RWPE2 (cell line): ENCODE results near the gene ZNF429.

Experiments used
- ATAC-seq: fragments of 200-7000 bp; cut with Tn5 transposase; 3 replicates; pipeline ENCODE4 v1.9.1; 2021; ENCODE audit warnings: low read depth
- DNase-seq: peaks from one replicate; pipeline ENCODE4 v3.0.0-alpha.2; 2020; ENCODE audit warnings: low spot score
- H3K27ac ChIP-seq: fragments of 450-650 bp; 2 replicates; pipeline ENCODE4 v1.5.1; 2017; ENCODE audit warnings: mild to moderate bottlenecking; ENCODE audit not compliant: poor library complexity, severe bottlenecking
- H3K27me3 ChIP-seq: fragments of 250-450 bp; sonication (Bioruptor Pico); 2 replicates; pipeline ENCODE4 v1.5.1; 2021; ENCODE audit warnings: mild to moderate bottlenecking, moderate library complexity; ENCODE audit not compliant: insufficient read depth, poor library complexity, severe bottlenecking
- H3K36me3 ChIP-seq: fragments of 250-450 bp; sonication (Bioruptor Pico); 2 replicates; pipeline ENCODE4 v1.5.1; 2020; ENCODE audit warnings: low read depth, mild to moderate bottlenecking, moderate library complexity
- H3K4me1 ChIP-seq: fragments of 250-450 bp; sonication (Bioruptor Pico); 2 replicates; pipeline ENCODE4 v1.5.1; 2021; ENCODE audit warnings: mild to moderate bottlenecking, moderate library complexity; ENCODE audit not compliant: insufficient read depth, poor library complexity, severe bottlenecking
- H3K4me3 ChIP-seq: fragments of 250-450 bp; sonication (Bioruptor Pico); 2 replicates; pipeline ENCODE4 v1.5.1; 2021; ENCODE audit warnings: mild to moderate bottlenecking, moderate library complexity; ENCODE audit not compliant: severe bottlenecking
- H3K9me3 ChIP-seq: fragments of 250-450 bp; sonication (Bioruptor Pico); 2 replicates; pipeline ENCODE4 v1.5.1; 2021; ENCODE audit warnings: mild to moderate bottlenecking, moderate library complexity; ENCODE audit not compliant: severe bottlenecking
- TF ChIP-seq, protein P1 (sequence below): fragments of 450-650 bp; IDR thresholded peaks from one replicate; pipeline ENCODE4 v1.5.1; 2017; ENCODE audit warnings: mild to moderate bottlenecking, moderate library complexity; ENCODE audit not compliant: poor library complexity, severe bottlenecking

Gene ZNF429

DNA sequence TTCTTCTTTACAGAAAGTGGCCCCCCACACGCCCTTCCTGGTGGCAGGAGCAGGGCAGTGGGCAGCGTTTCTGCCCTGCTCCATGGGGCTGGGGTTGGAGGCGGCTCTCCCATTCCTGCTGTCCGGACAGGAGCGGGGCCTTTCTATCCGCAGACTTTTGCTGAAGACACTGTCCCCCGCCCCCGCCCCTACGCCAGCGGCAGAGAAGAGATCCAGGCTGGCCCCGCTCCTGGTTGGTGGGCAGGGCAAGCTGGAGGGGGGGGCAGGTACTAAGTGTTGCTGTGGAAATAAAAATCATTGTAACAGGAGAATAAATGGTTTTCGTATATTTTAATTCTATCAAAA is 81.7 kb downstream of the ZNF429 start:
- Histone ChIP-seq H3K27ac (no peak overlapping the region), H3K27me3 (no peaks in the 10 kb centered on the region), H3K9me3 (peaks cover 4% of the 10 kb centered on the region), H3K4me1 (no peaks in the 10 kb centered on the region), H3K36me3 (no peaks in the 10 kb centered on the region), H3K4me3 (no peak overlapping the region)
- ATAC-seq (no peak), DNase-seq (no peak)
- TF ChIP-seq, protein P1, sequence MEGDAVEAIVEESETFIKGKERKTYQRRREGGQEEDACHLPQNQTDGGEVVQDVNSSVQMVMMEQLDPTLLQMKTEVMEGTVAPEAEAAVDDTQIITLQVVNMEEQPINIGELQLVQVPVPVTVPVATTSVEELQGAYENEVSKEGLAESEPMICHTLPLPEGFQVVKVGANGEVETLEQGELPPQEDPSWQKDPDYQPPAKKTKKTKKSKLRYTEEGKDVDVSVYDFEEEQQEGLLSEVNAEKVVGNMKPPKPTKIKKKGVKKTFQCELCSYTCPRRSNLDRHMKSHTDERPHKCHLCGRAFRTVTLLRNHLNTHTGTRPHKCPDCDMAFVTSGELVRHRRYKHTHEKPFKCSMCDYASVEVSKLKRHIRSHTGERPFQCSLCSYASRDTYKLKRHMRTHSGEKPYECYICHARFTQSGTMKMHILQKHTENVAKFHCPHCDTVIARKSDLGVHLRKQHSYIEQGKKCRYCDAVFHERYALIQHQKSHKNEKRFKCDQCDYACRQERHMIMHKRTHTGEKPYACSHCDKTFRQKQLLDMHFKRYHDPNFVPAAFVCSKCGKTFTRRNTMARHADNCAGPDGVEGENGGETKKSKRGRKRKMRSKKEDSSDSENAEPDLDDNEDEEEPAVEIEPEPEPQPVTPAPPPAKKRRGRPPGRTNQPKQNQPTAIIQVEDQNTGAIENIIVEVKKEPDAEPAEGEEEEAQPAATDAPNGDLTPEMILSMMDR = no peak

DNA sequence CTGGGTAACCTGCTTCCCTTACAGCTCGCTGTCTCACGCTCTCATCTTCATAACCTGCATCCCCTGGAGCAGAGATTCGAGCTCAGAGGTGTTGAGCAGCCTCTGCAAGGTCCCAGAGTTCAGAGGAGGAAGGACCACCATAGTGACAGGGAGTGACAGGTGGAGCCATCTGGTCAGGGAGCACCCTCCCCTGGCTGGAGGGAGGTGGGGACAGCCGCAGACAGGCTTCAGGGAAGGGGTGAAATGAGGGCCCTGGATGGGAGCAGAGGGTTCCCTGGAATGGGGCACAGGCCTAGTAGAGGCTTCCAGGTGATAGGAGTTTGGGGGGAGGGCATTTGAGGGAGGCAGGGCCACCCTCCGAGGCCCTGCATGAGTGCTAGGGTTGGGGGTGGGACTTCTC is 82.1 kb downstream of the ZNF429 start:
- Histone ChIP-seq H3K27ac (no peak overlapping the region), H3K27me3 (no peaks in the 10 kb centered on the region), H3K36me3 (no peaks in the 10 kb centered on the region), H3K4me3 (no peak overlapping the region), H3K9me3 (peaks cover 5% of the 10 kb centered on the region), H3K4me1 (no peaks in the 10 kb centered on the region)
- ATAC-seq (no peak), DNase-seq (no peak)
- TF ChIP-seq, protein P1 = no peak

DNA sequence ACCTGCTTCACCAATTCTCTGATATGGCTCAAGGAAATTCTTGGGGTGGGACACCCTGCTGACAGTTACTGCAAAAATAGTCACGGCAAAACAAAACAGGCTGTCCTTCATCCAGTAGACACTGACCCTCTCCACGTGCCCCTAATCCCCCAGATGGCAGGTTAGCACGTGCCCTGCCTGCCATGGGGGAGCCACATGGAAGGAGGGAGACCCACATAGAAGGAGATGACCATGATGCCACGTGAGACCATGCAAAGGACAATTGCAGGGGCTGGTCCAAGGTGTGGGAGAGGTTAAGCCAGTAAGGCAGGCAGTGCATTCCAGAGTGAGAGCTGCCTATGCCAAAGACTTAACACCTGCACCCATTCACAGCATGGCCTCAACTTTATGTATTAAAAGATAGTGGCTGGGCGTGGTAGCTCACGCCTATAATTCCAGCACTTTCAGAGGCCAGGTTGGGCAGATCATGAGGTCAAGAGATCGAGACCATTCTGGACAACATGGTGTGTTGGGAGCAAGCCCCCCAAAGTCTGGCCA is 82.7 kb downstream of the ZNF429 start:
- no peaks in the 10 kb centered on the region for H3K4me1 ChIP-seq
- ATAC-seq (no peak), DNase-seq (no peak)
- H3K27ac ChIP-seq = no peak overlapping the region
- H3K4me3 ChIP-seq = no peak overlapping the region
- peaks cover 7% of the 10 kb centered on the region for H3K9me3 ChIP-seq
- no peaks in the 10 kb centered on the region for H3K36me3 ChIP-seq
- no peaks in the 10 kb centered on the region for H3K27me3 ChIP-seq
- TF ChIP-seq, protein P1 = no peak

DNA sequence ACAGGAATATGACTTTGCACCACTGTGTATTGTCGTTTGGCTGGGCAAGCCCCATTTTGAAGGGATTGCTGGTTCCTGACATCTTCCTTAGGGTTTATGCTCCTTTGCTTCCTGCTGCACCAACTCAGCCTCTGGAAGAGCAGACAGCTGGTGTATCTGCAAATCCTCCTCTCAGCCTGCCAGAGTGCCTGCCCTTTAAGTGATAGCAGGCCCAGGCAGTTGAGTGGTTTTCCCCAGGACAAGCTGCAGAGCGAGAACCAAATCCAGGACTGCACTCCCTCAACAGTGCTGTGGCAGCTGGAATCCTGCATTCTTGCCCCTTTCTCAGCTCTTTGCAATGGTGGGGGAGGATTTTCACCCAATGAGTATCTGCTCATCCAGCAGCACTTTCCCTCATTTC is 85.5 kb downstream of the ZNF429 start:
- H3K4me1 ChIP-seq = no peaks in the 10 kb centered on the region
- H3K36me3 ChIP-seq = no peaks in the 10 kb centered on the region
- no peaks in the 10 kb centered on the region for H3K27me3 ChIP-seq
- H3K27ac ChIP-seq = no peak overlapping the region
- H3K4me3 ChIP-seq = no peak overlapping the region
- TF ChIP-seq, protein P1 = no peak
- no peak for DNase-seq
- no peak for ATAC-seq
- peaks cover 7% of the 10 kb centered on the region for H3K9me3 ChIP-seq

DNA sequence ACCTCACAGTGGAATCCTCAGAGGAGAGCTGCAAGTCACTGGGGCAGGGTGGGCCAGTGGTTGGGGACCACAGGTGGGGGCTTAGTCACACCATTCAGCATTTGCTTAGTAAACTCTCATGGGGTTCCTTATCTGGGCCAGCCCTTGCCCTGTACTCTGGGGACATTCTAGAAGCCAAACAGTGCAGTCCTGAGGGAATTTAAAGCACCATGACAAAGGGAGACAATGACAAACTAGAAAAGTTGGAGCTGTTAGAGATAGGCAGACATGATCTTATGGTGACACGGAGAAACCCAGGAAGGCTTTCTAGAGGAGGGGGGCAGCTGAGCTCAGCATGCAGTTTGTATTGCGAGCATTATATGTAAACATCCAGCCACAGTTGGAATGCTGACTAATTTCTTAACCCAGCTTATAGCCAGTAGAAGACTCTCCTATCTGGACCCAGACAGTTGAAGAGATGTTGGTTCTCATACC is 87.6 kb downstream of the ZNF429 start:
- H3K27me3 ChIP-seq = no peaks in the 10 kb centered on the region
- no peak for DNase-seq
- H3K36me3 ChIP-seq = no peaks in the 10 kb centered on the region
- ATAC-seq = no peak
- H3K4me1 ChIP-seq = no peaks in the 10 kb centered on the region
- TF ChIP-seq, protein P1 = no peak
- H3K4me3 ChIP-seq = no peak overlapping the region
- no peak overlapping the region for H3K27ac ChIP-seq
- H3K9me3 ChIP-seq = peaks cover 5% of the 10 kb centered on the region
